Ovary (tissue), 9 donors: ENCODE results near the gene CTRB1. TPM values are rescaled to one million over a fixed set of nuclear protein-coding genes. Genes with fewer than 3 reads are reported as not detected.
"Not testable (repeated sequence)": the region's sequence is repeated elsewhere in the genome, so short reads cannot be mapped to it uniquely, and the experiment has no call there.

Experiments
- DNase-seq, 5 donors: peaks; one replicate each; pipeline ENCODE4 v3.0.0-alpha.2; 2019 to 2020
- H3K27ac ChIP-seq, 2 donors: fragments of 200-600 bp; one replicate each; pipeline versions ENCODE4 v1.5.1 to v1.8.0; 2019 to 2022
- H3K27me3 ChIP-seq: fragments of 200-600 bp; one replicate; pipeline ENCODE4 v1.8.0; 2022
- H3K36me3 ChIP-seq: fragments of 200-600 bp; sonication (generic); one replicate; pipeline ENCODE4 v1.5.1; 2019
- H3K4me1 ChIP-seq: one replicate; pipeline ENCODE4 v1.8.1; 2013; ENCODE audit warnings: mild to moderate bottlenecking, moderate library complexity; ENCODE audit not compliant: insufficient read depth
- H3K4me3 ChIP-seq: fragments of 200-600 bp; sonication (generic); one replicate; pipeline ENCODE4 v1.5.1; 2017
- H3K9me3 ChIP-seq, 2 donors: fragments of 200-600 bp in 1 of 2; sonication (generic) in 1 of 2; one replicate each; pipeline versions ENCODE4 v1.5.1 to v1.8.1; 2013 to 2019; ENCODE audit warnings: mild to moderate bottlenecking in 1 of 2, moderate library complexity in 1 of 2
- EP300 ChIP-seq: sonication (generic); formaldehyde crosslinking; IDR thresholded peaks from one replicate; pipeline ENCODE4 v1.6.1; 2017; ENCODE audit warnings: antibody characterized with exemption
- POLR2A ChIP-seq: fragments of 450-650 bp; IDR thresholded peaks from one replicate; pipeline ENCODE4 v1.6.1; 2017; ENCODE audit warnings: antibody characterized with exemption, mild to moderate bottlenecking, moderate library complexity
- WGBS, 3 donors: extraction: QIAGEN DNeasy Blood & Tissue Kit in 1 of 3; methylation state at CpG; one replicate each; pipeline versions ENCODE4 v1.1.5 to v1.1.7; 2013 to 2017; 5-methylcytosine and 5-hydroxymethylcytosine counted together
- intact Hi-C, 4 donors: fragments of 100-400 bp; cut with DNase I; formaldehyde crosslinking; loops; one replicate each; pipeline versions ENCODE4 v1.11.0 to v1.15.1; 2022 to 2023
- polyA plus RNA-seq, 2 donors: library from polyadenylated mRNA; stranded (reverse); fragments of 200-250 nt in 1 of 2; fragments of 350-450 nt in 1 of 2; fragmentation: Illumina TruSeq in 1 of 2; extraction: RNeasy Lipid Tissue Mini Kit (QIAGEN cat#74804) in 1 of 2; gene quantifications; one replicate each; pipeline ENCODE4 v1.2.3, GENCODE V29; 2013 to 2014
- total RNA-seq, 7 donors: library from RNA; depleted of rRNA in 2 of 7; stranded (reverse); fragments of >200 nt in 2 of 7; fragmentation: NEBNext Ultra II Directional in 3 of 7; extraction: Animal tissue kit (Norgen Biotek cat#: 25700) in 3 of 7; gene quantifications; one replicate each; pipeline versions ENCODE4 v1.1.0 to v1.2.4, GENCODE V29; 2016 to 2023
- TF ChIP-seq, protein P1 (sequence below), 3 donors: fragments of 450-650 bp in 2 of 3; fragments of 200-600 bp in 1 of 3; IDR thresholded peaks; one replicate each; pipeline versions ENCODE4 v1.5.1 to v1.8.0; 2016 to 2022; ENCODE audit warnings: antibody characterized with exemption in 3 of 3, mild to moderate bottlenecking in 1 of 3
- donor health status: DM: no; HTN: no; CAD: no; lungs with moderate emphysema.
- donor health status: DM: no; HTN: no; CAD: no.
- donor health status: Bipolar disorder and iron deficiency.
- donor health status: DM: yes; HTN: yes; CAD: no.
- donor health status: DM: no; HTN: no; CAD: no.
- donor health status: DM: yes; HTN: yes; CAD: no.

CTRB1 gene
- total and polyA plus RNA-seq, 9 donors = 0.67 to 14.7 (median 3.1) TPM; not detected in 4

DNA sequence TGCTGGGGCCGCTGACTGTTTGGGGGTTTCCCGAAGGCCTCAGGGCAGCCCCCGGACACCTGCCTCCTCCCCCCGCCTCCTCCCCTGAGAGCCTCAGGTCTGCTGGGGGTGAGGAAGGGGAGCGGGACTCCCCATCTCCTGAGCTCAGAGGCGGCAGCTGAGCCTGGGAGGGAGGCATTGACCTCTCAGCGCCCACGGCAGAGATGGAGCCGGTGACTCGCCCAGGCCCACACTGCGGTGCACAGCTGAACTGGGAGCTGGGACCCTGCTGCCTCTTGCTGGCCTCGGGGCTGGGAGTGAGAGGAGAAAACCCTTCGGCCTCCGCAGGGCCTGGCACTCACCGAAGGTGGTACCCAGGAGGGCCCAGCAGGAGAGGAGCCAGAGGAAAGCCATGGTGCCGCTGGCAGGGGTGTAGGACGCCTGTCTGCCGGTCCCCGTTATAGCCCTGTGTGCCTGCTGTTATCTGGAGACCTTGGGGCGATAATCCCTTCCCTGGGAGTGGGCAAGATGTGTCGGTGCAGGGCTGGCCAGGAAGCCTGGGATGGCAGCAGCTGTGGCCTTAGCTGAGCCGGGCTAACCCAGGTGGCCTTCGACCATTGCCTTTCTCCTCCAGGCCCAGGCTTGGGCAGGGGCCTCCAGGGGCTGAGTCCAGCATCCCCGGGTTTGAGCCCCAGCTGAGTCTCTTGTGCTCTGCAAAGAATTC, 11.9 kb upstream of the CTRB1 start, which contains the start of gene CTRB2:
TSS of gene CTRB2 (minus strand) at position 413 of the 703 bp plus-strand sequence. CDS start at position 393, 20 bp downstream.
- Histone ChIP-seq H3K4me3 (no peak within 1 kb of the TSS), H3K27me3 (no peaks in the 10 kb centered on the region), H3K27ac (no peak within 1 kb of the TSS), H3K4me1 (no peaks in the 10 kb centered on the region), H3K9me3 (no peaks in the 10 kb centered on the region), H3K36me3 (no peaks in the 10 kb centered on the region)
- intact Hi-C loops = loop anchor here in 3 of 4 donors (1.0 to 2.0 kb wide), 2 partner anchors 17 to 18 kb away; no protein-coding TSS in a partner anchor
- no peak for DNase-seq
- TF ChIP-seq EP300 = no peak
- no peak for TF ChIP-seq POLR2A
- TF ChIP-seq, protein P1, sequence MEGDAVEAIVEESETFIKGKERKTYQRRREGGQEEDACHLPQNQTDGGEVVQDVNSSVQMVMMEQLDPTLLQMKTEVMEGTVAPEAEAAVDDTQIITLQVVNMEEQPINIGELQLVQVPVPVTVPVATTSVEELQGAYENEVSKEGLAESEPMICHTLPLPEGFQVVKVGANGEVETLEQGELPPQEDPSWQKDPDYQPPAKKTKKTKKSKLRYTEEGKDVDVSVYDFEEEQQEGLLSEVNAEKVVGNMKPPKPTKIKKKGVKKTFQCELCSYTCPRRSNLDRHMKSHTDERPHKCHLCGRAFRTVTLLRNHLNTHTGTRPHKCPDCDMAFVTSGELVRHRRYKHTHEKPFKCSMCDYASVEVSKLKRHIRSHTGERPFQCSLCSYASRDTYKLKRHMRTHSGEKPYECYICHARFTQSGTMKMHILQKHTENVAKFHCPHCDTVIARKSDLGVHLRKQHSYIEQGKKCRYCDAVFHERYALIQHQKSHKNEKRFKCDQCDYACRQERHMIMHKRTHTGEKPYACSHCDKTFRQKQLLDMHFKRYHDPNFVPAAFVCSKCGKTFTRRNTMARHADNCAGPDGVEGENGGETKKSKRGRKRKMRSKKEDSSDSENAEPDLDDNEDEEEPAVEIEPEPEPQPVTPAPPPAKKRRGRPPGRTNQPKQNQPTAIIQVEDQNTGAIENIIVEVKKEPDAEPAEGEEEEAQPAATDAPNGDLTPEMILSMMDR (IDR thresholded peaks at IDR 0.05) = no peak
- 65 to 82% (median 79%) methylated on average over 19 to 24 of the region's 24 CpGs for WGBS, 3 donors

DNA sequence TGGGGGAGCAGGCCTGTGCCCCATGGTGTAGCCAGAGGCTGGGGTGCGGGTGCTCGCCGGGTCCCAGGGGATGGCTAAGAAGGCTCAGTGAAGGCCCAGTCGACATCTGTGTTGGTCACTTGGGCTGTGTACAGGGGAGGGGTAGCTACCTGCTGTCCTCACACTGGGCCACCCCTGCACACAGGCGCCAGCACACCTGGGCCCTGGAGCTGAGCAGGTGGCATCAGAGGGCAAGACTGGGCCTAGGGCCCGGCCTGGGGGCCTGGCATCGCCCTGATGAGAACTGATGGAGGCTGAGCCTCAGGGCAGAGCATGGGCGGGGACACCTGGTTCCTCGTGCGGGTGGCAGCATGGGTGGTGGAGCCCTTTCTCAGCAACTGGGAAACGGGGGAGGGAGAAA, 11.0 kb upstream of the CTRB1 start:
- H3K4me3 ChIP-seq = no peak overlapping the region
- intact Hi-C loops = loop anchor here in 2 of 4 donors (2.0 kb wide), 1 partner anchor 17 kb away; no protein-coding TSS in a partner anchor
- 92 to 94% (median 93%) methylated on average over 11 of the region's 11 CpGs for WGBS, 3 donors
- H3K4me1 ChIP-seq = no peaks in the 10 kb centered on the region
- no peak overlapping the region for H3K27ac ChIP-seq
- no peak for DNase-seq
- H3K9me3 ChIP-seq = no peaks in the 10 kb centered on the region
- no peaks in the 10 kb centered on the region for H3K27me3 ChIP-seq
- no peaks in the 10 kb centered on the region for H3K36me3 ChIP-seq
- TF ChIP-seq EP300 (no peak), POLR2A (no peak)
- TF ChIP-seq, protein P1 (IDR thresholded peaks at IDR 0.05) = no peak

DNA sequence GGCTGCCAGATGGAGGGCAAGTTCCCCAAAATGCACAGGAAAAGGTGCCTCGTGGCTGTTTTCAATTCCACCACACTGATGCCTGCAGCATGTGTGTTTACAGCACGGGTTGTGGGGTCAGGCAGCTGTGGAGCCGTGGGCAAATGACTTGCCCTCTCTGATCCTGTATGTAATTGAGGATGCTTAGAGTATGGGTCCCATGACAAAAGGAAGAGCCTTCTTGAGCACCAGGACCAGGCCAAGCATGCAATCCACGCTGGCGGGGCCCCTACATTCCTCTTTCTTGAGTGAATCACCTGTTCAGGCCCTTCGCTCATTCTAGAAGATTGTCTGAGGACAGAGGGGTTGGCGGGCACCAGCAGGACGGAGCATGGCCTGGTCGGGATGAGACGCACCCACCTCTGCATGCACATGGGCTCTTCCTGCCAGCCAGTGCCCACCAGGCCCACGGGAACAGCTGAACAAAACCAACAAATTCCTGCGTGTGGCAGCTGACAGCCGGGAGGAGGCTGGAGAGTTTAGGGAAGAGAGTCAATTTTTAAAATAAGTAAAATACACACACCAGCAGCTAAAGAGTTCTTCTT, 10.5 kb upstream of the CTRB1 start:
- Histone ChIP-seq H3K4me1 (no peaks in the 10 kb centered on the region), H3K27me3 (no peaks in the 10 kb centered on the region), H3K27ac (no peak overlapping the region), H3K9me3 (no peaks in the 10 kb centered on the region), H3K36me3 (no peaks in the 10 kb centered on the region), H3K4me3 (no peak overlapping the region)
- WGBS, 3 donors = 74 to 79% (median 76%) methylated on average over 13 of the region's 13 CpGs
- intact Hi-C loops = no loop called here
- DNase-seq = no peak
- TF ChIP-seq, protein P1 (IDR thresholded peaks at IDR 0.05) = no peak
- no peak for TF ChIP-seq POLR2A
- TF ChIP-seq EP300 = no peak

DNA sequence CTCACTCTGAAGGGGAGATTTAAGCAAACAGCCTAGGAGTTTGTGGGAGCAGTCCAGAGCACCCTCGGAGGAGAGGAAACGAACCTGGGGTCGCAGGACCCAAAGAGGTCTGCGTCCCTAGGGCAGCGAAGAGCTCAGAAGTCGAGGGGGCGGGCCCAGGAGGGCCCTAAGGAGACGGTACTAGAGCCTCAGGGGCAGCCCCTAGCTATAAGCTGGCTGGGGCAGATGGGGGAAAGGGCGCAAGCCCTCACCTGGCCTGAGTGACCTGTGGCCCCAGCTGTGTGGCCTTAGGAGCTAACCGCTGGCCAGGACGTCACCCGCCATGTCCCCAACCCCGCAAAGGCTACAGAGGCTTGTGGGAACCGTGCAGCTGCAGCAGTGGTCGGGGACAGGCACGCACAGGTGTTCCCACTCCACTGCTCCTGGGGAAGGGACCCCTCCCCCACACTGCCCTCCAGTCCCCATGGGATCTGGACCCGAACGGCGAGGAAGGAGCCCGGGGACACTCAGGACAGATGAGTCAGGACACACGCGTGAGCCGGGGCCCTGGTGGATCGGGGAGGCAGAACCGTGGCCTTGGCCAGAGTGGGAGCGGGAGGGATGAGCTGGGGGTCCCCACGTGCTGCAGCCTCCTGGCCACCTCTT, 9.8 kb upstream of the CTRB1 start:
- Histone ChIP-seq H3K4me3 (no peak overlapping the region), H3K36me3 (no peaks in the 10 kb centered on the region), H3K4me1 (no peaks in the 10 kb centered on the region), H3K9me3 (no peaks in the 10 kb centered on the region), H3K27me3 (no peaks in the 10 kb centered on the region), H3K27ac (no peak overlapping the region)
- TF ChIP-seq POLR2A (no peak), EP300 (no peak)
- TF ChIP-seq, protein P1 (IDR thresholded peaks at IDR 0.05) = no peak
- no peak for DNase-seq
- intact Hi-C loops = no loop called here
- 81 to 86% (median 83%) methylated on average over 27 of the region's 27 CpGs for WGBS, 3 donors

DNA sequence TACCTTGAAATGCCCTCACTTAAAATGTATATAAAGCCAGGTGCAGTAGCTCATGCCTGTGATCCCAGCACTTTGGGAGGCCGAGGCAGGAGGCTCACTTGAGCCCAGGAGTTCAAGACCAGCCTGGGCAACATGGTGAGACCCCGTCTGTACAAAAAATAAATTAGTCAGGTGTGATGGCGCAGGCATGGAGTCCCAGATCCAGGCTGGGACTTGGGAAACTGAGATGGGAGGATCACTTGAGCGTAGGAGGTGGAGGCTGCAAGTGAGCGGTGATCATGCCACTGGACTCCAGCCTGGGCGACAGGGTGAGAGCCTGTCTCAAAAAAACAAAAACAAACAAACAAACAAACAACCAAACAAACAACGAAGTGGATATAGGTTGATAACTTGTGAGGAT, 9.3 kb upstream of the CTRB1 start:
- H3K9me3 ChIP-seq, intact Hi-C loops, H3K27ac ChIP-seq, DNase-seq, H3K4me3 ChIP-seq, H3K36me3 ChIP-seq, H3K4me1 ChIP-seq, H3K27me3 ChIP-seq: not testable (repeated sequence)
- 82 to 90% (median 89%) methylated on average over 7 of the region's 7 CpGs for WGBS, 3 donors
